ENCODE data around the gene SYNC. TPM values are rescaled to one million over a fixed set of nuclear protein-coding genes. Genes with fewer than 3 reads are reported as not detected.

Gene SYNC
- total and polyA plus RNA-seq, 2 of the 8 experiments (the other 6 are each of a cell fraction or from before 2014, with no cell fraction given) = 0.06 to 0.17 TPM

DNA sequence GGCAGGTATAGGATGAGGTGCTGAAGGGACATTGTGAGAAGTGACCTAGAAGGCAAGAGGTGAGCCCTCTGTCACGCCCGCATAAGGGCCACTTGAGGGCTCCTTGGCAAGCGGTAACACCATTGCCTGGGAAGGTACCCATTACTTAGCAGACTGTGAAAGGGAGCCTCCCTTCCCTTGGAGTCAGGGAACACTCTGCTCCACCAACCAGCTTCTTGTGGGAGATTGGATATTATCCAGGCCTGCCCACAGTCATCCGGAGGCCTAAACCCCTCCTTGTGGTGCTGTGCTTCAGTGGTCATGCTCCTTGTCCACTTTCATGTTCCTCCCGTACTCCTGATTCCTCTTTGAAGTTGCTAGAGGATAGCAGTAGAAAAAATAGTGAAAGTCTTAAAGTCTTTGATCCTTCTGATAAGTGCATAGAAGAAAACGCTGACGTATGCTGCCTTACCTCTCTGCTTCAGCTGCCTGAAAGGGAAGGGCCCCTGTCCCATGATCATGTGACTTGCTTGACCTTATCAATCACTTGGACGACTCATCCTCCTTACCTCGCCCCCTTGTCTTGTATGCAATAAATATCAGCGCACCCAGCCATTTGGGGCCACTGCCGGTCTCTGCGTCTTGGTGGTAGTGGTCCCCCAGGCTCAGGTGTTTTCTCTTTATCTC, 35.5 kb downstream of the SYNC start:
- CTCF ChIA-PET (ENCODE audit: partially characterized antibody) = no interaction called here
- Histone ChIP-seq H3K27me3 (replicated peaks in 1 of 4; ENCODE audit: control insufficient read depth in 3 of 4, extremely low read depth in 1 of 4, insufficient read depth in 3 of 4, low read length in 3 of 4) (no peaks in the 10 kb centered on the region), H3K4me3 (ENCODE audit: extremely low read depth in 1 of 4, insufficient read depth in 2 of 4, low read depth in 3 of 4, low read length in 4 of 4) (no peak overlapping the region), H2BK12ac (ENCODE audit: low read depth, low read length) (no peak overlapping the region), H3K23ac (ENCODE audit: insufficient read length) (no peak overlapping the region), H4K5ac (ENCODE audit: insufficient read length, low read depth, low read length) (no peak overlapping the region), H2AK5ac (ENCODE audit: low read depth, low read length) (no peak overlapping the region), H4K20me1 (replicated peaks in 1 of 2; ENCODE audit: control insufficient read depth in 1 of 2, insufficient read depth in 2 of 2, low read length in 2 of 2) (peaks cover 0 to 5% of the 10 kb centered on the region in 2 experiments), H2AFZ (ENCODE audit: low read length) (no peak overlapping the region), H3K9me3 (ENCODE audit: insufficient read depth in 2 of 2, low read depth in 1 of 2, low read length in 1 of 2) (no peaks in the 10 kb centered on the region), H3K56ac (replicated peaks; ENCODE audit: insufficient read length, low read depth, low read length) (no peak overlapping the region), H3K4ac (replicated peaks; ENCODE audit: insufficient read length, low read depth, low read length) (no peak overlapping the region), H2BK20ac (ENCODE audit: low read length) (no peak overlapping the region), H4K8ac (ENCODE audit: extremely low read depth, insufficient read depth, low read length) (no peak overlapping the region), H3K36me3 (ENCODE audit: control insufficient read depth in 2 of 4, insufficient read depth in 4 of 4, low read length in 3 of 4) (peaks cover 24 to 94% (median 72%) of the 10 kb centered on the region in 4 experiments), H2BK120ac (replicated peaks; ENCODE audit: low read depth, low read length) (no peak overlapping the region), H3K79me2 (ENCODE audit: control insufficient read depth in 1 of 2, insufficient read depth in 2 of 2, low read length in 2 of 2) (peaks cover 0 to 23% of the 10 kb centered on the region in 2 experiments; a peak in 2 of 4 replicates), H3K27ac (ENCODE audit: low read depth, low read length) (no peak overlapping the region), H3K79me1 (ENCODE audit: low read depth, low read length) (no peaks in the 10 kb centered on the region), H3K23me2 (ENCODE audit: low read depth, low read length) (no peaks in the 10 kb centered on the region), H3K18ac (ENCODE audit: extremely low read depth, low read length) (no peak overlapping the region), H3K9ac (replicated peaks in 1 of 4; ENCODE audit: extremely low read depth in 1 of 4, low read depth in 3 of 4, low read length in 3 of 4) (no peak overlapping the region), H2BK15ac (ENCODE audit: low read length) (no peak overlapping the region), H2BK5ac (ENCODE audit: low read depth, low read length) (no peak overlapping the region), H4K91ac (replicated peaks; ENCODE audit: insufficient read length, low read length) (no peak overlapping the region), H3K14ac (ENCODE audit: insufficient read length) (no peak overlapping the region), H3K4me1 (replicated peaks in 1 of 4; ENCODE audit: control insufficient read depth in 3 of 4, insufficient read depth in 4 of 4, low read length in 3 of 4) (no peaks in the 10 kb centered on the region), H3K4me2 (ENCODE audit: insufficient read depth in 1 of 2, low read depth in 2 of 2, low read length in 2 of 2) (no peak overlapping the region)
- POLR2A ChIA-PET (ENCODE audit: partially characterized antibody) = interaction anchor here (0.5 to 9.7 kb wide), 11 partner anchors 9 to 267 kb away, joined by 3 to 118 read pairs (median 3); partner anchors contain the start of genes RBBP4 and ZBTB8OS
- FAIRE-seq (no peak), DNase-seq (ENCODE audit: low read depth in 1 of 2, low spot score in 2 of 2) (no peak)
- WGBS, 2 experiments (ENCODE audit: extremely low coverage in 1 of 2, insufficient coverage in 1 of 2, insufficient read length in 1 of 2, insufficient replicate concordance in 2 of 2, low coverage in 1 of 2, low lambda C conversion rate in 2 of 2, missing lambda C conversion rate in 1 of 2) = 92% methylated on average over 12 of the region's 12 CpGs; no CpG with 5 or more reads in 1 of the 2 experiments
- TF ChIP-seq POLR2A (IDR thresholded peaks at IDR 0.05; ENCODE audit: control extremely low read depth in 1 of 2, low read depth in 2 of 2, low read length in 2 of 2) = 0 out of 3 replicates have a peak, but pooled peaks of 1 of the 2 experiments have one; percentile 8
- peak; percentile 15; the same call in 1 of the 2 replicates for TF ChIP-seq POLR2AphosphoS5 (IDR thresholded peaks at IDR 0.05; ENCODE audit: low read depth, low read length)
